Nephron (organoid): ENCODE measurements around the gene LRRC18.

Experiments used
- H3K27ac Mint-ChIP-seq, 3 experiments: 2 replicates each; pipeline ENCODE4 v1.8.0; 2020; ENCODE audit warnings: mixed read lengths in 3 of 3, mild to moderate bottlenecking in 2 of 3, moderate library complexity in 1 of 3
- H3K27me3 Mint-ChIP-seq: 2 replicates; pipeline ENCODE4 v1.8.0; 2021; ENCODE audit warnings: low read depth, mild to moderate bottlenecking, moderate library complexity, mixed read lengths
- H3K36me3 Mint-ChIP-seq: 2 replicates; pipeline ENCODE4 v1.8.0; 2020; ENCODE audit warnings: low read depth, mixed read lengths
- H3K4me1 Mint-ChIP-seq: 2 replicates; pipeline ENCODE4 v1.8.0; 2020; ENCODE audit warnings: mixed read lengths
- H3K4me3 Mint-ChIP-seq, 3 experiments: 2 replicates each; pipeline ENCODE4 v1.8.0; 2020; ENCODE audit warnings: mild to moderate bottlenecking in 3 of 3, mixed read lengths in 3 of 3, moderate library complexity in 2 of 3
- H3K9me3 Mint-ChIP-seq: 2 replicates; pipeline ENCODE4 v1.8.0; 2020; ENCODE audit warnings: mixed read lengths
- TF ChIP-seq, protein P1 (sequence below), 3 experiments: fragments of 200-600 bp; sonication (generic); IDR thresholded peaks; one replicate each; pipeline ENCODE4 v1.5.0; 2021; ENCODE audit warnings: antibody characterized with exemption in 3 of 3; ENCODE audit not compliant: unreplicated experiment in 3 of 3

LRRC18 gene

DNA sequence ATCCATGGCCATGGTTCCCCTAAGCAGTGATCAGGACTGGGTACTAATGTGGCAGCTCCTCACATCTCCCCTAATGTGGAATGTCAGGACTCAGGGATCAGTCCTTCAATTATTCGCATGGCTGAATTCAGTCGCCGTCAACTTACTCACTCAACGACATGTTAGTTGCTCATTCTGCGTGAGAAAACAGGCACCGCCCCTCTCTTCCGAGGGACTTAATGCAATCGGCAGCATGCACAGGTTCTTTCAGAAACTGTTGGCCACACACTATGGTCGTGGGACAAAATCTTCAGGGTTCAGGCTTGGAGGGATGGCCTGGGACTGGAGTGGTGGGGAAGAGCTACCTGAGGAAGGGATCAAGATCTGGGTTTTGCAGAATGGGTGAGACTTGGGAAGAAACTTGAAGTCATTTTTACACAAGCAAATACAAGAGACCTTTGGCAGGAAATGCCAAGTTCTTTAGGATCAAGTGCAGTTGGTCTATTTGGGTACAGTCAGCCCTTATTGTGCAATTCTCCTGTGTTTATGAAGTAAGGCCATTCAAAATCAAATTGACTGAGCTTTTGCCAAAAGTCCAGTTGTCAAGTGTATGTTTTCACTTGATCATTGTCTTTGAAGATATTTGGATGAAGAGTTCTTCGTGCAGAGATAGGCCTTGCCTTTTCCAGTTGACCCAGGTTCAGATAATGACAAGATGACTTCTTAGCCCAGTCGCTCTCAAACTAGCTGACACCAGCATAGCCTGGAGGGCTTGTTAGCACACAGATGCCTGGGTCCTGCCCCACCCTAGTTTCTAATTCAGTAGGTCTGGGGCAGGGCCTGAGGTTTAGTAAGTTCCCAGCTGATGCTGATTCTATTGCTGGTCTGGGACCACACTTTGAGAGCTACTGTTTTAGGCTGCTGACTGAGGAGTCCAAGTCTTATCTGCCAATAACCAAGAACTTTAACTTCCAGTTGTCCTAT lies 48.5 kb downstream of the LRRC18 start:
- H3K27me3 Mint-ChIP-seq: peaks cover 28% of the 10 kb centered on the region
- H3K9me3 Mint-ChIP-seq: no peaks in the 10 kb centered on the region
- peaks cover 17% of the 10 kb centered on the region for H3K4me1 Mint-ChIP-seq
- TF ChIP-seq, protein P1, sequence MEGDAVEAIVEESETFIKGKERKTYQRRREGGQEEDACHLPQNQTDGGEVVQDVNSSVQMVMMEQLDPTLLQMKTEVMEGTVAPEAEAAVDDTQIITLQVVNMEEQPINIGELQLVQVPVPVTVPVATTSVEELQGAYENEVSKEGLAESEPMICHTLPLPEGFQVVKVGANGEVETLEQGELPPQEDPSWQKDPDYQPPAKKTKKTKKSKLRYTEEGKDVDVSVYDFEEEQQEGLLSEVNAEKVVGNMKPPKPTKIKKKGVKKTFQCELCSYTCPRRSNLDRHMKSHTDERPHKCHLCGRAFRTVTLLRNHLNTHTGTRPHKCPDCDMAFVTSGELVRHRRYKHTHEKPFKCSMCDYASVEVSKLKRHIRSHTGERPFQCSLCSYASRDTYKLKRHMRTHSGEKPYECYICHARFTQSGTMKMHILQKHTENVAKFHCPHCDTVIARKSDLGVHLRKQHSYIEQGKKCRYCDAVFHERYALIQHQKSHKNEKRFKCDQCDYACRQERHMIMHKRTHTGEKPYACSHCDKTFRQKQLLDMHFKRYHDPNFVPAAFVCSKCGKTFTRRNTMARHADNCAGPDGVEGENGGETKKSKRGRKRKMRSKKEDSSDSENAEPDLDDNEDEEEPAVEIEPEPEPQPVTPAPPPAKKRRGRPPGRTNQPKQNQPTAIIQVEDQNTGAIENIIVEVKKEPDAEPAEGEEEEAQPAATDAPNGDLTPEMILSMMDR (IDR thresholded peaks at IDR 0.05; ENCODE audit: unreplicated experiment in 3 of 3): no peak
- no peaks in the 10 kb centered on the region for H3K36me3 Mint-ChIP-seq
- H3K27ac Mint-ChIP-seq: no peak overlapping the region
- no peak overlapping the region for H3K4me3 Mint-ChIP-seq

DNA sequence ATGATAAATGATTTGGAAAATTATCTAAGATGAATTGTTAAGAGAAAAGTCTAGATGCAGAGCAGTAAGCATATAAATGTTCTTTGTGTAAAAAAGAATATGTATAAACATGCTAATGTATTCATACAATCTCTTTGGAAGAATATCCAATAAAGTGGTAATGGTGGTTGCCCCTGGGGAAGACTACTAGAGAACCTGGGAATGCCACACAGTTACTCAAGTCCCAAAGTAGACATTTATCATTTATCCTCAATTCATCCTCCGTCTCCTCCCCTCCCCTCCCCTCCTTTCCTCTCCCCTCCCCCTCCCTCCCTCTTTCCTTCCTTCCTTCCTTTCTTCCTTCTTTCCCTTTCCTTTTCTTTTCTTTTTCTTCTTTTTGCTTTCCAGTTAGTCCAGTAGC lies 51.7 kb downstream of the LRRC18 start:
- Mint-ChIP-seq H3K27me3 (peaks cover 31% of the 10 kb centered on the region), H3K9me3 (no peaks in the 10 kb centered on the region), H3K36me3 (no peaks in the 10 kb centered on the region), H3K4me1 (no peaks in the 10 kb centered on the region), H3K27ac (no peak overlapping the region), H3K4me3 (no peak overlapping the region)
- TF ChIP-seq, protein P1 (IDR thresholded peaks at IDR 0.05; ENCODE audit: unreplicated experiment in 3 of 3): no peak

DNA sequence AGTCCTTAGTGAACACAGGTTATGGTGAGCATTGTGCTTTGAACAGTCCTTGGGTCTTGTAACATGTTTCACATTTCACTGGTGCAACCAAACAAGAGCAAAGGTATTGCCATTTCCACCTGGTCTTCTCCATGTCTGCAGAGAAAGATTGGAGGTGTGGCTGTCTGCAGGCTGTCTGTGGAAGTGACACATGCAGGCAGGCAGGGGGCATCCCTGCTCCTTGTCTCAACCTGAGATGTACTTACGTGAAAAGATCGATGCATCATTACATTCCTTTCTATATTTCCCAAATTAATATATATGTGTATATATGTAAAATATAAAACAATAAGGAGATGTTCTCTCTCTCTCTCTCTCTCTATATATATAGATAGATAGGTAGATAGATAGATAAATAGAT lies 54.3 kb downstream of the LRRC18 start:
- H3K36me3 Mint-ChIP-seq: no peaks in the 10 kb centered on the region
- TF ChIP-seq, protein P1 (IDR thresholded peaks at IDR 0.05; ENCODE audit: unreplicated experiment in 3 of 3): peak; percentile 44 to 59 (median 57)
- no peaks in the 10 kb centered on the region for H3K9me3 Mint-ChIP-seq
- no peak overlapping the region for H3K27ac Mint-ChIP-seq
- H3K4me3 Mint-ChIP-seq: no peak overlapping the region
- H3K27me3 Mint-ChIP-seq: peaks cover 19% of the 10 kb centered on the region
- H3K4me1 Mint-ChIP-seq: no peaks in the 10 kb centered on the region

DNA sequence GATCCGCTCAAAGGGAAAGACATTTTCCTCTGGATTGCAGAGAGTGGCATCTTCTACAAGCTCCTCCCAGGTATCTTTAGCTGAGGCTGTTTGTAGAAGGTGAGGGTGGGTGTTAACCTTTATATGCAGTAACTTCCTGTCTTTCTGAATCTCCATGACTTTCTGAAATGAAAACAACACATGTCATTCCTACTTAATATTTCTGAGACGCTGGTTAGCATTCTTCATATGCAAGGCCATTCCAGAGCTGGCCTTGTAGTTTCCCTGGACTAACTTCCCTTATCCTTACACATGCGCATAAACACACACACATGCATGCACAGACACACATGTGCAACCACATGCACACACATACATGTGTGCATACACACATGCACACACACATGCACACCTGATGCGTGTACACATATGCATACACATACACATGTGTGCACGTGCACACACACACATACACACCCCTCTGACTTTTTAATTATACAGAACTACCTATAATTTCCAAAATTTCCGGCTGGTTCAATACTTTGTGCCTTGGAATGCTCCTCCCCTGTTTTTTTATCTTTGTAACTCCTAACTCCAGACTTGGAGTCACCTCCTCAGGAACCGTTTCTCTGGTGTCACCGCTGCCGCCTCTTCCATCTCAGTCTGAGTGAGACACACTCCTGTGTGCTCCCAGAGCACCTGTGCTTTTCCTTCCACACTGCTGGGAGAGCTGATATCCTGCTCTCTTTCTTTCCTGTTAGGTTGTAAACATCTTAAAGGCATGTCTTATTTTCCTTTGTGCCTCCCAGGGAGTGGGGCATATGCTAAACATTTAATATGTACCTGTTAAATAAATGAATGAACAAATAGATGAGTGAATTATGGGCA lies 55.2 kb downstream of the LRRC18 start:
- no peaks in the 10 kb centered on the region for H3K4me1 Mint-ChIP-seq

DNA sequence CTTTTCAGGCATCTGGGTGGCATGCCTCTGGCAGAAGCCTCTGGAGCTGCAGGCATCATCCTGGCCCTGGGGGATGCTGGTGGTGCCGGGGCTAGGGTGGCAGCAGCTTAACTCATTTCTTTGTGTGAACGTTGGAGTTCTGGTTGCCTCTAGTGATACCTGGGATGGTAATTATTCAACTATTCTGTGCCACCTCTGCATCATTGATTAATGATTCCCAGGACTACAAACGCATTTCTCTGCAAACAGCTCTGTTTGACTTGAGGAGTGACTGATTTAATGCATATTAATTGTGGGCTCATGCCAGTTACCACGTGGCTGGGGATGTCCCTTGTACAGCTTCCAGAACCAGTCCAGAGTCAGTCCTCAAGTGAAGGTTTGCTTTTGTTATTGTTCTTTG lies 55.9 kb downstream of the LRRC18 start:
- H3K4me3 Mint-ChIP-seq: no peak overlapping the region
- H3K36me3 Mint-ChIP-seq: no peaks in the 10 kb centered on the region
- TF ChIP-seq, protein P1 (IDR thresholded peaks at IDR 0.05; ENCODE audit: unreplicated experiment in 3 of 3): no peak
- no peaks in the 10 kb centered on the region for H3K9me3 Mint-ChIP-seq
- H3K27me3 Mint-ChIP-seq: peaks cover 21% of the 10 kb centered on the region
- H3K27ac Mint-ChIP-seq: no peak overlapping the region
- H3K4me1 Mint-ChIP-seq: no peaks in the 10 kb centered on the region

More for the DNA sequence above, 55.2 kb downstream of the LRRC18 start:
- TF ChIP-seq, protein P1 (IDR thresholded peaks at IDR 0.05; ENCODE audit: unreplicated experiment in 3 of 3): no peak
- Mint-ChIP-seq H3K27ac (no peak overlapping the region), H3K27me3 (peaks cover 20% of the 10 kb centered on the region), H3K9me3 (no peaks in the 10 kb centered on the region), H3K4me3 (no peak overlapping the region), H3K36me3 (no peaks in the 10 kb centered on the region)
